T-helper 9 cell (primary cell): ENCODE measurements around the gene MRPS18A.

ENCODE experiments used
- DNase-seq: peaks from one replicate; pipeline ENCODE4 v3.0.0-alpha.2; 2020

The MRPS18A gene

GRCh38 chr6:43630980-43631619 lies 56.5 kb downstream of the MRPS18A start:
- DNase-seq, result no peak

GRCh38 chr6:43629505-43630300 lies 57.9 kb downstream of the MRPS18A start:
- DNase-seq, result peak; percentile 78

DNA sequence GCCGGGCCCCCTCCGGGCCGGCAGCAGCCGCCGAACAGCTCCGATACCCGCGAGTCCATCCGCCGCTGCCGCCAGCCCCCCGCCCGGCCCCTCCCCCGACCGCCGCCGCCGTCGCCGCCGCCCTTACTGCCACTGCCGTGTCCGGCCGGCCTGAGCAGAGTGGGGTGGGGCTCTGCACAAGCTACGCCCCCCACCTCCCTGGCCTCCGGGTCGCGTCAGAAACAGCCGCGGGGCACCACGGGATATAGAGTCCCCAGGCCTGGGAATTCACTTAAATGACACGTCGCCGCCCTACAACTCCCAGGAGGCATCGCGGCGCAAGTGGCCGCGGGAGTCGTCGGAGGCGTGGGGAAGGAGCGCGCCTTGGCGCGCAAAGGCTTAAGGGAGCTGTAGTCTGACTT lies 58.5 kb downstream of the MRPS18A start, which contains the start of gene GTPBP2:
GTPBP2 (minus strand) TSS at position 161 of the 401 bp plus-strand sequence; CDS start at position 59, 102 bp downstream.
- DNase-seq, result peak; percentile 91

DNA sequence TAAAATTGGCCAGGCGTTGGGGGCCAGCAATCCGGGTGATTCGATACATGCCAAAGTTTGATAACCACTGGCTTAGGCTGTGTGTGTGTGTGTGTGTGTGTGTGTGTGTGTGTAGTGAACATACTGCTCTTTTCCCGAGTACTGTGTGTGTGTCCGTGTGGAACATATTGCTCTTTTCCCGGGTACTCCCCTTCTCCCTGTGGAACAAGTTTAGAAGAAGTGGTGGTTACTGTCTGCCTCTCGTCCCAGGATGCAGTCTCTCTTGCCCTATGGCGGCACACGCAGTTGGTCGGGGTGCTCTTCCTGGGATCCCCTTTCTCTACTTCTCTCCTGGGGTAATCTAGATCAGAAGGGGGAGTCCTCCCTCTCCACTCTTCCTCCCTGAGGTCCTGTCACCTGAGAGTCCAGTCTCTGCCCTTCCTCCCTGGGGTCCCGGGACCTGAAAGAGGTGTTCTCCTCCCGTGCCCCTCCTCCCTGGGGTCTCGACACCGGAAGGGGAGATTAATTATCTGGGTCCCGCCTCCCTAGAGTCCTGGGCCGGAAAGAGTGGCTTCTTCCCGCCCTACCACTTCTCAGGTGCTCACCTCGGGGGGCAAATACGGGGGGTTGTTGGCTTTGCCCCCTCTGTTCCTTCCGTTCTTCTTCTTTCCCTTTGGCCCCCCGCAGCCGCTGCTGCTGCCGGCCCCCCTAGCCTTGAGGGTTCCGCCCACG lies 59.0 kb downstream of the MRPS18A start:
- DNase-seq, result peak; percentile 21

DNA sequence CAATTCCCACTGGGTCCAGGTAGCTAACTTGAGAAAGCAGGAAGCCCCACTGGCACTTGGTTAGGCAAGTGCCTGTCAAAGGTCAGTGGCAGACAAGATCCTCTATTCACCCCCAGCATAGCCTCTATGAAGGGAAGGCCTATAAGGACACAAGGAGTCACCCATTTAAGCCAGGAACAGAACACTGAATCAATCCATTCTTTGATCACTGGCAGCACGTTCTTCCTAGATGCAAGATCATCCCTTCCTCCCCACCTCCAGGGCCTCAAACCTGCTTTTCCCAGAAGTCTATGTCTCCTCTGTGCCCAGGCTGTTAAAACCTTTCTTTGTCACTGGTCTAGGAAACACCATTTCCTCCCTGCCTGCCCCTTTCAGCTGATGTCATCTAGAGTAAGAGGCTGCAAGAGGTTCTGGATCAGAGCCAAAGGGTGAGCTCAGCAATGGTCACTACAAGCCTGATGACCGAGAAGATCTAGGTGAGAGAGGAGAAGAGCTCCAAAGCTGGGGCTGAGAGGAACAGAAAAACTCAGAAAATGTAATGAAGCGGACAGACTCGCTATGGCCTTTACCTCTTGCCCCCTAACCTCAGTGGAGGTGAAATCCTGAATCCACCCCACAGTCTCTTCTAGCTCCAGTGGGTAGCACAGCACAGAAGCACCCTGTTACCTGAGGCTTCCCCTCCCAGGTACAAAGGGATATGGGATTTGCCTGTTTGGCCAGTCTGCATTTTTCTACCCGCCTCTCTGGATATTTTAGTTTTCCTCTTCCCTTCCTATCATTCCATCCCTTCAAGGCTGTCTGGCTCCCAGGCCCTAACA lies 60.4 kb downstream of the MRPS18A start:
- no peak for DNase-seq

DNA sequence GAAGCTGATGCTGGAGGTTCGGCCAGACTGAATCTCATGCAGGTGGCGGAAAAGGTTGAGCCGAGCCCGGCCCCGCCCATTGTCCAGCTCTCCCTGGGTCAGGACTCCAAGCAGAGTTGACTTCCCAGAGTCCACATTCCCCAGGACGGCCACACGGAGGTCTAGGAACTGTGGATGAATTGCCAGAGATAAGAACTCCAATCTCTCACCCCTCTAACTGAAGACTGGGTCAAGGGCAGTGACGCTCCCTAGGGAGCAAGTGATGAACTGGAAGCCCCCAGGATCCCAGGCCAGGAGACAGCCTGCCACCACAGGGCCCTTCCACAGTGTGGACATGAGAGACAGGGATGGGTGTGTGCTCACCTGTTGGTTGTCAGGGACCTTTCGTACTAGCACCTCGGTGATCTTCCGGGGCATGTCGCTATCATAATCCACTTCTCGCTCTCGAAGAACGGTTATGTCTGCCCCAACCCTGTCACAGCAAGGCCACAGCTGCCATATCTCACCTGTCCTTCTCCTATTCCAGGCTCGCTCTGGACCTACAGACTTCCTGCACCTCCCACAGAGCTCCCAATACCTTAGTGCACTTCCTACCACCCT lies 62.1 kb downstream of the MRPS18A start:
- no peak for DNase-seq

DNA sequence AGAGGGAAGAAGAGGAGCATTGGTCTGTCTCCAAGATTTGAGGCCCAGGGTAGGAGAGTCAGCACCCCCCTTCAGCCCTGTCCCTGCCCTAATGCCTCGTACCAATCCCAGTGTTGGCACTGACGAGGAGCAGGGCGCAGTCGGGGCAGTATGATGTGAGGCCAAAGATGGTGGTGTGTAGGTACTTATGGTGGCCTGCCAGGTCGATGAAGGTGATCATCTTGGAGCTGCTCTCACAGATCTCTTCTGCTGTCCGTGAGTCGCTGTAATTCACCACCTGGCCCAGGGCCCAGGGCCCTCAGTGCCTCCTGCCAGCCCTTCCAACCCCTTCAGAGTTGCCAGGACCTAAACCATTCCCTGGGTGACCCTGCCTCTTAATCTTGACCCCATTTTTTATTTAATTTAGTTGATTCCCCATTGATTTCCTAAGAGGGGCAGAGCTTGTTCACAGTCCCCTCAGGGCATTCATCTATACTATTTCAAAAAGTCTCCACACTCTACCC lies 62.8 kb downstream of the MRPS18A start:
- DNase-seq, result no peak

- DNase-seq, result no peak
Measured at GRCh38 chr6:43623880-43624785, 63.5 kb downstream of the MRPS18A start.

- DNase-seq, result no peak
Measured at GRCh38 chr6:43622541-43622940, 65.0 kb downstream of the MRPS18A start.

- no peak for DNase-seq
Measured at GRCh38 chr6:43621836-43622180, 65.8 kb downstream of the MRPS18A start.
